Left ventricle myocardium inferior (tissue), 1 donor: ENCODE data around the gene NBPF14. TPM values are rescaled to one million over a fixed set of nuclear protein-coding genes. Genes with fewer than 3 reads are reported as not detected.
"Not testable (repeated sequence)": the region's sequence is repeated elsewhere in the genome, so short reads cannot be mapped to it uniquely, and the experiment has no call there.

Experiments
- DNase-seq: peaks from one replicate; pipeline ENCODE4 v3.0.0-alpha.2; 2020
- H3K27ac ChIP-seq: fragments of 200-600 bp; replicated peaks from 2 replicates; pipeline ENCODE4 v1.8.0; 2021
- H3K27me3 ChIP-seq: fragments of 200-600 bp; 2 replicates; pipeline ENCODE4 v1.8.0; 2021; ENCODE audit warnings: low read depth
- H3K36me3 ChIP-seq: fragments of 200-600 bp; 2 replicates; pipeline ENCODE4 v1.8.0; 2021
- H3K4me1 ChIP-seq: fragments of 200-600 bp; 2 replicates; pipeline ENCODE4 v1.8.0; 2021
- H3K4me3 ChIP-seq: fragments of 200-600 bp; 2 replicates; pipeline ENCODE4 v1.8.0; 2021; ENCODE audit warnings: mild to moderate bottlenecking, moderate library complexity
- H3K9me3 ChIP-seq: fragments of 200-600 bp; replicated peaks from 2 replicates; pipeline ENCODE4 v1.8.0; 2021
- intact Hi-C: fragments of 100-400 bp; cut with micrococcal nuclease; formaldehyde crosslinking; loops from one replicate; pipeline ENCODE4 v1.11.0; 2022
- total RNA-seq: library from RNA; stranded (reverse); fragmentation: NEBNext Ultra II Directional; extraction: Animal tissue kit (Norgen Biotek cat#: 25700); gene quantifications from one replicate; pipeline ENCODE4 v1.2.1, GENCODE V29; 2021
- donor health status: DM: no; HTN: yes; CAD: no; lungs with severe emphysema.

NBPF14 gene
- total RNA-seq, 1 donor from 2014 or later, result 5.3 TPM

- H3K36me3 ChIP-seq, H3K9me3 ChIP-seq, H3K27me3 ChIP-seq, H3K4me1 ChIP-seq, intact Hi-C loops: not testable (repeated sequence)
- Histone ChIP-seq H3K4me3 (peak overlapping the region; percentile 63), H3K27ac (peak overlapping the region; percentile 71)
- peak; percentile 64 for DNase-seq
Measured at GRCh38 chr1:148522561-148523204, 73.1 kb downstream of the NBPF14 start.

DNA sequence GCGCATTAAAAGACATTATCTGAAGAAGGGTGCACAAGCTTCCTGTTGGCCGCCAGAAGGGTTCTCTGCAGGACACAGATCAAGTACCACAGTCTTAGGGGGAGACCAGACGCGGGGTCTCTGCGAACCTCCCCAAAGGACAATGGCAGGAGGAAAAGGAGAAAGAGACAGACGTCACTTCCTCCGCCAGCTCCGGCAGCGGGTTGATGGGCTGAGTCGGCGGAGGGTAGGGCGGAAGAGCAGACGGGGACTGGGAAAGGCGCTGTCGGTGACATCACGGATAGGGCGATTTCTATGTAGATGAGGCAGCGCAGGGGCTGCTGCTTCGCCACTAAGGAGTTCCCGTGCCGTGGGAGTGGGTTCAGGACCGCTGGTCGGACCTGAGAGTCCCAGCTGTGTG, 73.7 kb downstream of the NBPF14 start:
- Histone ChIP-seq H3K4me3 (peak overlapping the region; percentile 63), H3K27ac (peak overlapping the region; percentile 40)
- H3K9me3 ChIP-seq, H3K4me1 ChIP-seq, H3K27me3 ChIP-seq, H3K36me3 ChIP-seq, intact Hi-C loops: not testable (repeated sequence)
- DNase-seq, result peak; percentile 77

DNA sequence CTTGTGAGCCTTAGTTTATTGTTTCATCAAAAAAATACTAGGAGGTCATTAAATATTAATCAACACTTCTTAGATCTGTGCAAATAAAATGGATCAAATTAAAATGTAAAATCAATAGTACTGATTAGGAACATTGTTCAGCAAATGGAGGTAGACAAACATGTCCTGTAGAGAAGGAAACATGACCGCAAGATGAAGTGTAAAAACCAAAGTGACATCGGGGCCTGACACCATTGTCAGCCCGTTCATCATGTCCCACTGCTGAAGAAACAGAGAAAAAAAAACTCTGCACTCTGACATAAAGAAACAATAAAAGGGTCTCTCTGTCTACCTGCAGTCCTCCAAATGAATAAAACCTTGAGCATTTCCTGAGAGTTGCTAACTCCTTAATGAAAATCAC, 81.5 kb downstream of the NBPF14 start:
- intact Hi-C loops, H3K4me3 ChIP-seq, H3K4me1 ChIP-seq, H3K27me3 ChIP-seq, H3K9me3 ChIP-seq, DNase-seq, H3K36me3 ChIP-seq, H3K27ac ChIP-seq: not testable (repeated sequence)

- DNase-seq, H3K4me3 ChIP-seq, H3K27me3 ChIP-seq, H3K9me3 ChIP-seq, intact Hi-C loops, H3K36me3 ChIP-seq, H3K4me1 ChIP-seq, H3K27ac ChIP-seq: not testable (repeated sequence)
Measured at GRCh38 chr1:148512571-148513184, 83.1 kb downstream of the NBPF14 start.

DNA sequence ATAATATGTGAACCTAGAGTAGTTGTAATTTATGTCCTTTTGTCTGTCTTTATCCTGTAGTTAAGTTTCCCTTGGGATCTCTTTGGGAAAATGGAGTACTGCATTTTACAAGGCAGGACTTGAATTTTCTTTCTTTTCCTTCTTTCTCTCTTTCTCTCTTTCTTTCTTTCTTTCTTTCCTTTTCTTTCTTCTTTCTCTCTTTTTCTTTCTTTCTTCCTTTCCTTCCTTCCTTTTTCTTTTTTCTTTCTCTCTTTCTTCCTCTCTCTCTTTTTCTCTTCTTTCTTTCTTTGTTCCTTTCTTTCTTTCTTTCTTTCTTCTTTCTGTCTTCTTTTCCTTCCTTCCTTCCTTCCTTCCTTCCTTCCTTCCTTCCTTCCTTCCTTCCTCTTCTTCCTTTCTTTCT, 101.9 kb downstream of the NBPF14 start:
- H3K4me1 ChIP-seq, H3K4me3 ChIP-seq, DNase-seq, H3K9me3 ChIP-seq, intact Hi-C loops, H3K27me3 ChIP-seq, H3K27ac ChIP-seq, H3K36me3 ChIP-seq: not testable (repeated sequence)

GRCh38 chr1:148483029-148483428, 112.8 kb downstream of the NBPF14 start, which contains the start of gene PPIAL4G:
Gene PPIAL4G, minus strand, starts transcription at chr1:148483302. Its CDS starts 50 bp downstream, at chr1:148483252.
- DNase-seq, intact Hi-C loops: not testable (repeated sequence)

More at GRCh38 chr1:148483029-148483428, 112.8 kb downstream of the NBPF14 start, which contains the start of gene PPIAL4G:
- H3K27me3 ChIP-seq, H3K9me3 ChIP-seq, H3K4me1 ChIP-seq, H3K4me3 ChIP-seq, H3K27ac ChIP-seq, H3K36me3 ChIP-seq: not testable (repeated sequence)

Other genes starting within 250 kb of the NBPF14 start
- gene PPIAL4G, start 112.7 kb downstream of the NBPF14 start, total RNA-seq, result not detected
- not detected for gene NUDT4B, start 152.8 kb upstream of the NBPF14 start, total RNA-seq
- 2,016 TPM for gene PDE4DIP, start 248.4 kb upstream of the NBPF14 start, total RNA-seq